ENCODE data around the gene POU2F3.

DNA sequence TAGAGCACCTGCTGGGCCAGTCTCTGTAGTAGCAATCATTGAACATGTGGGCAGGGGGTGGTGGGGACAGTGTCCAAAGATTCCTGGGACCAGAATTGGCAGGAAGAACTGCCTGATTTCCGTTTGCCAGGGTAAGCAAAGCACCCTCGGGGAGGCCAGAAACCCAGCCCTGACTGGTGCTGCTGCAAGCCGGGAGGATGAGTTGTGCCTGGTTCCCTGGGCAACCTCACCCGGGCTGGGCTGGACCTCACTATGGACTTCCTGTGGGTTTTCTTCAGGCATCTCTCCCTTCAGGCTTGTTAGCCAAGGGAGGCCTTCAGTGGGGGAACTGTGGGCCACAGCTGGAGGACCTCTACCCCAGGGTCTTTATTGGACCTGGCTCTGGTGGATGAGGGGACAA, 8.0 kb upstream of the POU2F3 start:
- TF ChIP-seq MIER2 (CRISPR knock-in tag; IDR thresholded peaks at IDR 0.05) (no peak), FOXJ3 (CRISPR knock-in tag; IDR thresholded peaks at IDR 0.05; ENCODE audit: borderline replicate concordance) (no peak), YY1 (IDR thresholded peaks at IDR 0.05; ENCODE audit: insufficient read depth, insufficient replicate concordance, low read depth, low read length) (no peak), ZNF564 (CRISPR knock-in tag; IDR thresholded peaks at IDR 0.05) (no peak), PHF21A (CRISPR knock-in tag; IDR thresholded peaks at IDR 0.05) (no peak), MXI1 (IDR thresholded peaks at IDR 0.05; ENCODE audit: borderline replicate concordance, low read depth, low read length) (no peak)
- TF ChIP-seq, protein P1, sequence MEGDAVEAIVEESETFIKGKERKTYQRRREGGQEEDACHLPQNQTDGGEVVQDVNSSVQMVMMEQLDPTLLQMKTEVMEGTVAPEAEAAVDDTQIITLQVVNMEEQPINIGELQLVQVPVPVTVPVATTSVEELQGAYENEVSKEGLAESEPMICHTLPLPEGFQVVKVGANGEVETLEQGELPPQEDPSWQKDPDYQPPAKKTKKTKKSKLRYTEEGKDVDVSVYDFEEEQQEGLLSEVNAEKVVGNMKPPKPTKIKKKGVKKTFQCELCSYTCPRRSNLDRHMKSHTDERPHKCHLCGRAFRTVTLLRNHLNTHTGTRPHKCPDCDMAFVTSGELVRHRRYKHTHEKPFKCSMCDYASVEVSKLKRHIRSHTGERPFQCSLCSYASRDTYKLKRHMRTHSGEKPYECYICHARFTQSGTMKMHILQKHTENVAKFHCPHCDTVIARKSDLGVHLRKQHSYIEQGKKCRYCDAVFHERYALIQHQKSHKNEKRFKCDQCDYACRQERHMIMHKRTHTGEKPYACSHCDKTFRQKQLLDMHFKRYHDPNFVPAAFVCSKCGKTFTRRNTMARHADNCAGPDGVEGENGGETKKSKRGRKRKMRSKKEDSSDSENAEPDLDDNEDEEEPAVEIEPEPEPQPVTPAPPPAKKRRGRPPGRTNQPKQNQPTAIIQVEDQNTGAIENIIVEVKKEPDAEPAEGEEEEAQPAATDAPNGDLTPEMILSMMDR (CRISPR knock-in tag; IDR thresholded peaks at IDR 0.05), result no peak
